NCI-H1092 (cell line): ENCODE measurements around the gene ICAM5.

Experiments used
- DNase-seq: peaks from one replicate; lab custom pipeline; 2025; lab: John Stamatoyannopoulos, UW

Gene ICAM5

DNA sequence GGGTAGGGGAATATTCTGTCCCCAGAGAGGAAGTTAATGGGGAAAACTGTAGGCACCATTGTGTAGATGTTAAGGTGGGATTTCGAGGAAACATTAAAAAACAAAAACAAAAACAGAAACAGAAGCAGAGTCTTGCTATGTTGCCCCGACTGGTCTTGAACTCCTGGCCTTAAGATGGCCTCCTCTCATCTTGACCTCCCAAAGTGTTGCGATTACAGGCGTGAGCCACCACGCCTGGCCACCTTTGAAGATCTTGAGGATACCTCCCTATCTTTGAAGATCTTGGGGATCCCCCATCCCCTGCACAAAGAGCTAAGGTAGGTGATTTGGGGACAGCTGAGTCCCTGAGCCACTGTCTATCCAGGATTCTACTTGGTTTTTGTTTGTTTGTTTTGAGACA lies 50.2 kb downstream of the ICAM5 start:
- DNase-seq: no peak

- DNase-seq: no peak
These were observed 53.7 kb downstream of the ICAM5 start for GRCh38 chr19:10343495-10343894.

- no peak for DNase-seq
These were observed 55.0 kb downstream of the ICAM5 start for GRCh38 chr19:10344780-10345179.
